ENCODE data around the gene MED27.

MED27 gene

DNA sequence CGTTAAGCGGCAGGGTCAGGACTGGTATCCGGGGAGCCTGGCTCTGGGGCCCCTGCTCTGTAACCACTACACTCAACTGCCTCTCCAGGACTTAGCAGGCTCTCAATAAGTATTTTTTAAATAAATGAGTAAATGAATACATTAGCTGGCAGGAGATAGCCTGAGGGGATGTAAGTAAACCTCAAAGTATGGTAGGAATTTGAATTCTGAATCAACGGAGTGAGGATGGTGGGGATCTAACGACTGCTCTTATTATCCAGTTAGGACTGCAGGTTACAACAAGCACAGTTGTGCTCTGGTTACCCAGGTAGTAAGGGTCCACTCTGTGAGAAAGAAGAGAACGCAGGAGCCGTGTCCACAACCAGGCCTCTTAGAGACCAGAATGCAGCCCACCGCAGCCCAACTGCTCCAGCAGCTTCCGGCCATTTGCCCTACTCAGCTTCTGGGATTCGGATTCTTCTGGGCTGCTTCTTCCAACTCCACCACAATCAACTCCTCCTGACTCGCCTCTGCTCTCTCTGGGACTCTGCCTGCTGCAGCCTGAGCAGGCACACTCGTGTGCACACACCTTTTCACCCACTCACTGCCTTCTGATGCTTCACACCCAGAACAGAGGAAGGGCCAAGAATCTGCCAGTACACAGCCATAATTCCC lies 52.6 kb downstream of the MED27 start:
- Mint-ChIP-seq H3K4me3 (no peak overlapping the region), H3K9me3 (no peaks in the 10 kb centered on the region), H3K36me3 (ENCODE audit: low read depth) (peaks cover 5% of the 10 kb centered on the region), H3K27me3 (no peaks in the 10 kb centered on the region), H3K4me1 (ENCODE audit: low read depth) (peaks cover 10% of the 10 kb centered on the region), H3K27ac (no peak overlapping the region)
- intact Hi-C loops (cut with micrococcal nuclease), result no loop called here

DNA sequence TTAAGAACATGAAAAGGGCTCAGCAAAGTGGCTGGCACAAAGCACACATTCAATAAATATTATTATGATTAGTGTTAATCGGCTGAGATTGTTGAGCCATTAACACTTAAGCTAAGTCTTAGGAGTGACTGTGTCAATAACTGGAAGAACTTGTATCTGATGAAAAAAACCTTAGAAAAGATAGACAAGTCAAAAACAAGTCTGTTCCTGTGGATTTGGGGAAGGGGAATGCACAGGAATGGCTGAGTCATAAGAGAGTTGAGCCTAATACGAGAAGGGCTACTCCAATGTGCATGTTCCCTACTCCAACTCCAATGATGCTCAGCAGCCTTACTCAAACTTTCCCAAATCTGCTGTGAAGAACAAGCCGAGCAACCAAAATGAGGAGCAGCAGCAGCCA lies 53.9 kb downstream of the MED27 start:
- H3K27ac Mint-ChIP-seq, result no peak overlapping the region
- no peaks in the 10 kb centered on the region for H3K9me3 Mint-ChIP-seq
- H3K36me3 Mint-ChIP-seq (ENCODE audit: low read depth), result peaks cover 5% of the 10 kb centered on the region
- intact Hi-C loops (cut with micrococcal nuclease), result no loop called here
- peaks cover 10% of the 10 kb centered on the region for H3K4me1 Mint-ChIP-seq (ENCODE audit: low read depth)
- H3K4me3 Mint-ChIP-seq, result no peak overlapping the region
- H3K27me3 Mint-ChIP-seq, result no peaks in the 10 kb centered on the region

DNA sequence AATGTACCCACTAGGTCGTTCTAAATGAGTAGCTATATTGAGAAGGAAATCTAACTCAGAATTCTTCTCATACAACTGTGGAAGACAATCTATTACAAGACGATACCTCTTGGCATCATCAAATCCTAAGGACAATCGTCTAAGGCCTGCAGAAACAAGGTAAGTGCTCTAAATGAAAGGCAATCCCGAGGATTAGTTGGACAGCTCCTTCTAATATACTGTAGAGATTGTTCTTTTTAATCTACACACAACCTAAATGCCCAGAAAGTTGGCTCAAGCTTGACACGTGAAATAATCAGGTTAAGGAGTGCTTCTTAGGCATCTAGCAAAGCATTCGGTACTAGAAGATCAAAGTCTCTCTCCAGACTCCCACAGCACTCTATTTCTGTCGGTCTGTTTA lies 55.1 kb downstream of the MED27 start:
- no peak overlapping the region for H3K27ac Mint-ChIP-seq
- H3K36me3 Mint-ChIP-seq (ENCODE audit: low read depth), result peaks cover 5% of the 10 kb centered on the region
- H3K9me3 Mint-ChIP-seq, result no peaks in the 10 kb centered on the region
- H3K4me1 Mint-ChIP-seq (ENCODE audit: low read depth), result peaks cover 6% of the 10 kb centered on the region
- intact Hi-C loops (cut with micrococcal nuclease), result no loop called here
- no peak overlapping the region for H3K4me3 Mint-ChIP-seq
- H3K27me3 Mint-ChIP-seq, result no peaks in the 10 kb centered on the region

DNA sequence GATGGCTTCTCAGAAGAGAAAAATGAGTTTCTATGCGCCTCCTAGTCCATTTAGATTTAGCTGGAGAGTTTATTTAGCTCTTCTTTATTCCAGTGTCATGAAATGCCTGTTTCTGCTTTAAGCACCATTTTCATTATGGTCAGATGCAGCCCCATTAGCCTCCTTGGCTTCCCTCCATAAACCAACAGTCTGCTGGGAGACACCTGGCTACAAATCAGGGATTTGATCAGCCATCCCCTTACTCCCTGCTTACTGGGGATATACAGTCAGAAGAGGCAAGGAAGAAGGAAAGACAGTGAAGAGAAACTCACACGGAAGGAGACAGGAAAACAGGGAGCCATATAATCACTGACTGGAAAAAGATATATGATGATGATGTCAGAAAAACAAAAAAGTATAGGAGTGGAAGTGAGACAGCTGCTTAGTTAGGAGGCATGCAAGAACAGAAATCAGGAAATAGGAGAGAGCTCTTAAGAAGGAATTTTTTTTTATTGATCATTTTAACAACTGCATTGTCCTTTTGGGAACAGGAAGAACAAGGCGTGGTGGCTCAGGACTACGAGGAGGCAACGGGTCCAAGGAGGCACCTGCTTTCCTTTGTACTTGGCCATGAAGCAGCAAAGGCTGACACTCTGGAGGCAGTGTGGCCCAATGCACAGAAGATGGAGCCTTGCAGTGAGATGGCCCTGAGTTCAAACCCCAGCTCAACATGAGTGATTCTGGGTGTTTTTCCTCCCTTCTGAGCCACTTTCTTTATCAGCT lies 56.1 kb downstream of the MED27 start:
- Mint-ChIP-seq H3K27me3 (no peaks in the 10 kb centered on the region), H3K36me3 (ENCODE audit: low read depth) (peaks cover 5% of the 10 kb centered on the region), H3K4me3 (no peak overlapping the region), H3K9me3 (no peaks in the 10 kb centered on the region), H3K27ac (no peak overlapping the region), H3K4me1 (ENCODE audit: low read depth) (peaks cover 5% of the 10 kb centered on the region)
- intact Hi-C loops (cut with micrococcal nuclease), result no loop called here

DNA sequence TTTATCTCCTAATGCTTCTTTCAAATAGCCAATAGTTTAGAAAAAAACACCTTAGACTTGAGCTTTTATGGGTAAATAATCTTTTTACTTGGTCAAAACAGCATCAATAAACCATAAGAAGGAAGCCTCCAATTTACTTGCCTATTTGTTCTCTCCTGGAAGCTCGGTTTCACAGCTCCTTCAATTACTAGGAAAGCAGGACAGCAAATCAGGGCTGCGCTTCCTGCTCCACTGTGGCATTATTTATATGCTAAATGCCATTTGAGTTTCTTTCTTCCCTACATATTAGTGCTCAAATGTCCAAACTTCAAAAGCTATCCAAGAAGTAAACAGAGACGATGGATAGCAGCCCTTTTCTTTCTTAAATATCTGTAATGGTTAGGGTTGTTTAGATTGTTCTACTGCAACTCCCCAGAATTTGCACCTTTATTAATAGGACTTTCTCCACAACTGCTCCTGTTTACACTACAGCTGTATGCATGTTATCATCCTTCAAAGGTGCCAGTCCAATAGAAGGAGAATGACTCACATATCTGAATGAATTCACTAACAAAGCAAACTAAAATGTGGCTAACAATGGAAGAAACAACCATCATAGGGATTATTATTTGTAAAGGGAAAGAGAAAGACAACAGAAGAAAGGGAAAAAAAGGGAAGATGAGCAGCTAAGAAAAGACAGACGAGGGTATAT lies 58.7 kb downstream of the MED27 start:
- Mint-ChIP-seq H3K9me3 (no peaks in the 10 kb centered on the region), H3K4me1 (ENCODE audit: low read depth) (peaks cover 5% of the 10 kb centered on the region), H3K4me3 (no peak overlapping the region), H3K27ac (no peak overlapping the region), H3K27me3 (no peaks in the 10 kb centered on the region), H3K36me3 (ENCODE audit: low read depth) (peaks cover 3% of the 10 kb centered on the region)
- intact Hi-C loops (cut with micrococcal nuclease), result no loop called here

DNA sequence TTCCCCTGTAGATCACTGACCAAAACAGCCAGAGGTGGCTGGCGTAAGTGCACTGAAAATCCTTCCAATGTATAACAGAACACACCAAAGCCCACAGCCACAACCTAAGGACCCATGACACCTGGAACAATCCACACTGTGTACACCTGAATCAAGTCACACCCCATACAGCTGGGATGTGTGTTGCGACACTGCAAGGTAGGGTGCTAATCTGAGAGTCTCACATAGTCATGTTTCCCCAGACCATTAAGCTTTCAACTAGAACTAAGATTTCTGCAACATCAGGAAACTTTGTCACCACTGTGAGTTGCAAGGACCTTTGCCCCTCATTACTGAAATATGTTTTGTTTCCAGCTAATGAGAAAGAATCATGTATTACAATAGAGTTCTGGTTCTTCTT lies 59.4 kb downstream of the MED27 start:
- Mint-ChIP-seq H3K36me3 (ENCODE audit: low read depth) (no peaks in the 10 kb centered on the region), H3K27me3 (no peaks in the 10 kb centered on the region), H3K27ac (no peak overlapping the region), H3K4me1 (ENCODE audit: low read depth) (peaks cover 5% of the 10 kb centered on the region), H3K4me3 (no peak overlapping the region), H3K9me3 (no peaks in the 10 kb centered on the region)
- intact Hi-C loops (cut with micrococcal nuclease), result no loop called here

DNA sequence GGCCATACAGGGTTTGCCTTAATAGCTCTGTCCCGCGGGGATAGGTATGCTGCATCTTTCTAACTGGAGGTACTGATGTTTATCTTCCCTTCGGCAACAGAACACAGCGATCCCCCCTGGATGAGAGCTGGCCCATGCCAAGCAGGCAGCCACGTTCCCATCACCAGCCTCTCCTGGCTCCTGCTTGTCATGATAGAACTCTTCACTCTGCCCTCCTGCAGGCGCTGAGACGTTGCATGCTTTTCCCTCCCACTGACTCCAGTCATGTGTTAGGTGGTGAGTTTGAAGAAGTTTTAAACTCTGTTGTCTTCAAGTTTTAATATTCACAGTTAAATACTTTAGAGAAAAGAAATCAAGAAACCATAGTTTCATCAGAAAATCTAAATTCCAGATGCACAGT lies 60.0 kb downstream of the MED27 start:
- Mint-ChIP-seq H3K27me3 (no peaks in the 10 kb centered on the region), H3K27ac (no peak overlapping the region), H3K36me3 (ENCODE audit: low read depth) (no peaks in the 10 kb centered on the region), H3K4me1 (ENCODE audit: low read depth) (peaks cover 5% of the 10 kb centered on the region), H3K9me3 (no peaks in the 10 kb centered on the region), H3K4me3 (no peak overlapping the region)
- intact Hi-C loops (cut with micrococcal nuclease), result no loop called here

DNA sequence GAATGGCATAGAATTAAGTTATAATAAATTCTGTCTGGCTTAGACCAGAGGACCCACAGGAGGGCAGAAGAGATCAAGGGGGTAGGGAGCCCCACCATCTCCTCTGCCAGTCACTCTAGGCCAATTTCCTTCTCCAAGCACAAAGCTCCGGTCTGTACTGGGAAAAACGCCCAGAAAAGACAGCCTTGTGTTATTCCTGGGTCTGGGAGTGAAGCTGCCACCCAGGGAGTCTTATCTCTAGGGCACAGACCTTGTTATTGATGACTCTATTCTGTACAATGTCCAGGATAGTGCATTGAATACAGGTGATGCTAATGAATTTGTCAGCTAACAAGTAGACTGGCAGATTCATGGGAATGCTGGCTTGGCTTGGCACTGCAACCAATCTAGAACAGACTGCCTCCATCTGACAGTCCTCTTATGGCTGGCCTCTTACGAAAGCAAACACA lies 60.7 kb downstream of the MED27 start:
- peaks cover 5% of the 10 kb centered on the region for H3K4me1 Mint-ChIP-seq (ENCODE audit: low read depth)
- H3K9me3 Mint-ChIP-seq, result no peaks in the 10 kb centered on the region
- no peaks in the 10 kb centered on the region for H3K36me3 Mint-ChIP-seq (ENCODE audit: low read depth)
- intact Hi-C loops (cut with micrococcal nuclease), result no loop called here
- no peak overlapping the region for H3K4me3 Mint-ChIP-seq
- H3K27me3 Mint-ChIP-seq, result no peaks in the 10 kb centered on the region
- no peak overlapping the region for H3K27ac Mint-ChIP-seq

DNA sequence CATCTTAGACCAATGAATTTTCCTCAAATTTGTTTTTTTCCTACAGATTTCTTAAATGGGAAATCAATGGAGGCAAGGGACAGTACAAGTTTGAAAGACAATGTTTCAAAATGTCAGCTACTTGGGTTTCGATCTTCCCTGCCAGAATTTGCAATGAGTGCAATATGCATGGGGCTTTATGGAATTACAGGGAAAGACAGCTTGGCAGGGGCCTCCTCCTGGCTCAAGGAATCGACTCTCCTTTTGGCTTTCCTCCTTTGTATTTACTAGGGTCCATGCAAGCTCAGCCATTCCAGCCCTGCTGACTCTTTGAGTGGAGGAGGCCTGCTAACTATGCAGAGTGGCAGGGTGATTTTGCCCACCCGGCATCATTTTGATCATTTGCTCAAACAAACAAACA lies 63.2 kb downstream of the MED27 start:
- Mint-ChIP-seq H3K9me3 (no peaks in the 10 kb centered on the region), H3K4me3 (no peak overlapping the region), H3K27ac (no peak overlapping the region), H3K4me1 (ENCODE audit: low read depth) (no peaks in the 10 kb centered on the region), H3K27me3 (no peaks in the 10 kb centered on the region), H3K36me3 (ENCODE audit: low read depth) (peaks cover 12% of the 10 kb centered on the region)
- intact Hi-C loops (cut with micrococcal nuclease), result no loop called here

DNA sequence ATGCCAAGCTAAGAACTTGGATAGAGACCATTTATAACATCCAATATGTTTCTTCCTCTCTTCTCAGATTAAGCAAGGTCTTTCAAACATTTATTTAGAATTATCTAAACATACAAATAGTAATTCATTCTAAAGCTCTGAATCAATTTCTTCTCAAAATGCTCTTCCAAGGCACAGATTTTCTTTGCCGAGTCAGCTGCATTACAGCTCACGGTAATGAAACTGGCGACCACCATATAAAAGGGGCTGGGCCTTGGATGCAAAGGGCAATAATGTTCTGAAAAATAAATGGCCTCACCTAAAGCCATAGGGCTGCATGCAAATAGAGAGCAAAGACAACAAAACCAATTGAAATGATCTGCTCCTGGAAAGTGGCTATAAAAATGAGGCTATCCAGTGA lies 63.8 kb downstream of the MED27 start:
- Mint-ChIP-seq H3K27ac (no peak overlapping the region), H3K4me3 (no peak overlapping the region), H3K9me3 (no peaks in the 10 kb centered on the region), H3K27me3 (no peaks in the 10 kb centered on the region), H3K4me1 (ENCODE audit: low read depth) (no peaks in the 10 kb centered on the region), H3K36me3 (ENCODE audit: low read depth) (peaks cover 12% of the 10 kb centered on the region)
- intact Hi-C loops (cut with micrococcal nuclease), result no loop called here

DNA sequence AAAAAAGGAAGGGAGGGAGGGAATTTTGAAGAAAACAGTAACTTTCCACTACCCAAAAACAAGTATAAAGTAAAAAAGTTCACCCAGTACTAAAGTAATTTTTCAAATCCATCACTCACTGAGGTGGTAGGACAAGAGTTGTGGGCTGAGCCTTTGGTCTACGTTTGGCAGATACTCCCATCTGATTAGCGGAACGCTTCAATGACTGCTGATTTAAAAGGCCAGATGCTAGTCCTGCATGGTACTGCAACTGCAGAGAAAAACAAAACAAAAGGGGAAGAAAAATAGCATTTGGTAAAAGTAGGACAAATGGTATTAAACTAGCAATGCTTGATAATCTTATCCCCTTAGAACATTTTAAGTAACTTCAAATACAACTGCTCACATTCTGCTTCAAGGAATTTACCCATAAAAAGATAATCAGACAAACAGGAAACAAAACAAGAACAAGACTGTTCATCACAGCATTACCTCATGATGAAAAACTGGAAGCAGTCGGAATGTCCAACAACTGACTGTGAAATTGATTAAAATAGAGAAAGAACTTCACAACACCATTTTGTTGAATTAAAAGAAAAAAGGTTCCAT lies 65.4 kb downstream of the MED27 start:
- intact Hi-C loops (cut with micrococcal nuclease), result no loop called here
- Mint-ChIP-seq H3K4me1 (ENCODE audit: low read depth) (no peaks in the 10 kb centered on the region), H3K27ac (no peak overlapping the region), H3K9me3 (no peaks in the 10 kb centered on the region), H3K27me3 (no peaks in the 10 kb centered on the region), H3K36me3 (ENCODE audit: low read depth) (peaks cover 12% of the 10 kb centered on the region), H3K4me3 (no peak overlapping the region)

DNA sequence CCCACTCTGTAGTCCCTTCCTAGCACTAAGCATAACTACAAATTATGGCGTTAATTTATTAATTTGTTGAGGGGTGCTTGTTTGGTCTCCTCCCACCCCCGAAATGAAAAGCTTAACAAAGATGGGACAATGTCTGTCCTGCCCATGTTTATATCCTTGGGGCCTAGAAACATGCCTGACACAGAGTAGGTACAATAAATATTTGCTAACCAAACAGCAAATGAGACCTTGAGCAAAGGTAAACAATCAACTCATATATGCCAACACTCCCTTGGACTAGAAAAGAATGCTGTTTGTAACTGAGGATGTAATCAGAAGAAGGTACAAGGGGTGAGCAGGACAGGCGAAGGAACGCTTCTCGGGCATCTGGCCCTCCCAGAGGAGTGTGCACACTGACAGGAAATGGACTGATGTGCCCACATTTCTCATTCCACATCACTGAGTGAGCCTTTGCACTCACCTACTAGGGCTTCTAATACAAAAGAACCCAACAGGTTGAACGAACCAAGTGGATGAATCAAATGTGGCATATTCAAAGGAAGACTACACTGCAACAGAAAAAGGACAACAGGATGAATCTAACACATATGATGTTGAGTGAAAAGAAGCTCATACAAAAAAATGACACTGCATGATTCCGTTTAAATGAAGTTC lies 66.8 kb downstream of the MED27 start:
- Mint-ChIP-seq H3K4me3 (no peak overlapping the region), H3K9me3 (no peaks in the 10 kb centered on the region), H3K27ac (no peak overlapping the region)

DNA sequence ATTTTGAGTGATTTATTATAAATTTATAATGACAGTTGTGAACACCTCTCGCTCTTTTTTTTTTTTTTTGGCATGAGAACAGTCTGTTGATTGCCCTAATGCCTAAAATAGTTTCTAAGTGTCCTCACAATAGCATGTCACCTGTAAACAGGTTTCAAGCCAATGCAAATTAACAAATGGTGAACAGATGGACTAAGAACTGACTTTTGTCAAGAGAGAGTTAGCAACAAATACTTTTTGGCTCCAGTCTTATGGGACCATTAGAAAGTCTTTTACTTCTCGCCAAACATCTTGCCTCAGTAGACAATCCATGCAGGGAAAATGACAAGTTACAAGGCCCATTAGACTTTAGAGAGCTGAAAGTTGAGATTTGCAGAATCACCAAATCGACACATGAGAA lies 67.8 kb downstream of the MED27 start:
- H3K4me1 Mint-ChIP-seq (ENCODE audit: low read depth), result peaks cover 8% of the 10 kb centered on the region
- no peak overlapping the region for H3K27ac Mint-ChIP-seq
- H3K36me3 Mint-ChIP-seq (ENCODE audit: low read depth), result peaks cover 12% of the 10 kb centered on the region
- no peaks in the 10 kb centered on the region for H3K9me3 Mint-ChIP-seq
- intact Hi-C loops (cut with micrococcal nuclease), result no loop called here
- H3K27me3 Mint-ChIP-seq, result no peaks in the 10 kb centered on the region
- no peak overlapping the region for H3K4me3 Mint-ChIP-seq

More for the DNA sequence above, 66.8 kb downstream of the MED27 start:
- peaks cover 12% of the 10 kb centered on the region for H3K36me3 Mint-ChIP-seq (ENCODE audit: low read depth)
- no peaks in the 10 kb centered on the region for H3K27me3 Mint-ChIP-seq
- H3K4me1 Mint-ChIP-seq (ENCODE audit: low read depth), result no peaks in the 10 kb centered on the region
- intact Hi-C loops (cut with micrococcal nuclease), result no loop called here

DNA sequence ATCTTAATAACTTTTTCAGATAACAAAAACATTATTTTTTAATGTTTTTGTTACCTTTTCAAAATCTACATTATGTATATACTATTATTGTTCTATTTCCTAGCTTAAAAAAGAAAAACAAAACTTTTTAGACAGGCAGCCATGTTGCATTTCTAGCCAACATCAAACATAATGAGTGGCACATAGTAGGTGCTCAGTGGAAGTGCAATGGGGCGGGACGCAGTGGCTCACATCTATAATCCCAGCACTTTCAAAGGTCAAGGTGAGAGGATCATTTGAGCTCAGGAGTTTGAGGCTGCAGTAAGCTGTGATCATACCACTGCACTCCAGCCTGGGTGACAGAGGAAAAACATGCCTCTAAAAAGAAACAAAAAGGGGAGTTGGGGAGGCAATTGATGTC lies 68.4 kb downstream of the MED27 start:
- Mint-ChIP-seq H3K9me3 (no peaks in the 10 kb centered on the region), H3K27me3 (no peaks in the 10 kb centered on the region), H3K36me3 (ENCODE audit: low read depth) (peaks cover 12% of the 10 kb centered on the region), H3K4me3 (no peak overlapping the region), H3K4me1 (ENCODE audit: low read depth) (peaks cover 14% of the 10 kb centered on the region), H3K27ac (no peak overlapping the region)
- intact Hi-C loops (cut with micrococcal nuclease), result no loop called here

Data from dendritic cell treated with granulocyte-macrophage colony-stimulating factor and Interleukin-4, amounts not matched to agents 40 ng/mL and 50 ng/mL, for 4 days (primary cell).